ENCODE measurements around the gene LRMDA. TPM values are rescaled to one million over a fixed set of nuclear protein-coding genes. Genes with fewer than 3 reads are reported as not detected.

LRMDA gene
- total RNA-seq, 1 donor from 2014 or later: 2.1 TPM

DNA sequence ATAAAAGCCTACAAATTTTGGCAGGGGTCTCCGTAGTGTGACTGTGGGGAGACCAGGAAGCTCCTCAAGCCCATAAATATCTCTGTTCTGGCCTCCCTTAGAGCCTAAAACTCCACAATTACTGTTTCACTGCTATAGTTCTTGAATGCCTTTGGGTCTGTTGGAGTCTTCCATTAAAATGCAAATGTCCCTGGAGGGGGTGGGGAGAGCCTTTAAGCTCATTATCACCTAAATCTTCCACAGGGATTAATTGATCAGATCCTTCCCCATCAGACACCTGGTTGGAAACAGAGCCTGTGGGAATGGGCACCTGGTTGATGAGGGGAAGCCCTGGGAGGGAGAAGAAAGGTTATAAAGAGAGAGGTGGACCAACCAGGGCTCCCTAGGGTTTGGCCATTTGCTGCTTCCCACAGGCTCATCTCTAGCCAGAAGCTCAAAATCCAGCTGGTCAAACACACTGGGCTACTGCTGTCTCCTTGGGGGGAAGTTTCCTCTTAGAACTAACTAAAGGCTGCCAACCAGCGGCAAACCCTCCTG, 718.2 kb downstream of the LRMDA start:
- H3K4me1 Mint-ChIP-seq (ENCODE audit: low read depth, unreplicated experiment): peaks cover 9% of the 10 kb centered on the region
- peaks cover 2% of the 10 kb centered on the region for H3K9me3 Mint-ChIP-seq (ENCODE audit: unreplicated experiment)
- no peak for DNase-seq
- TF ChIP-seq, protein P1, sequence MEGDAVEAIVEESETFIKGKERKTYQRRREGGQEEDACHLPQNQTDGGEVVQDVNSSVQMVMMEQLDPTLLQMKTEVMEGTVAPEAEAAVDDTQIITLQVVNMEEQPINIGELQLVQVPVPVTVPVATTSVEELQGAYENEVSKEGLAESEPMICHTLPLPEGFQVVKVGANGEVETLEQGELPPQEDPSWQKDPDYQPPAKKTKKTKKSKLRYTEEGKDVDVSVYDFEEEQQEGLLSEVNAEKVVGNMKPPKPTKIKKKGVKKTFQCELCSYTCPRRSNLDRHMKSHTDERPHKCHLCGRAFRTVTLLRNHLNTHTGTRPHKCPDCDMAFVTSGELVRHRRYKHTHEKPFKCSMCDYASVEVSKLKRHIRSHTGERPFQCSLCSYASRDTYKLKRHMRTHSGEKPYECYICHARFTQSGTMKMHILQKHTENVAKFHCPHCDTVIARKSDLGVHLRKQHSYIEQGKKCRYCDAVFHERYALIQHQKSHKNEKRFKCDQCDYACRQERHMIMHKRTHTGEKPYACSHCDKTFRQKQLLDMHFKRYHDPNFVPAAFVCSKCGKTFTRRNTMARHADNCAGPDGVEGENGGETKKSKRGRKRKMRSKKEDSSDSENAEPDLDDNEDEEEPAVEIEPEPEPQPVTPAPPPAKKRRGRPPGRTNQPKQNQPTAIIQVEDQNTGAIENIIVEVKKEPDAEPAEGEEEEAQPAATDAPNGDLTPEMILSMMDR (IDR thresholded peaks at IDR 0.05; ENCODE audit: partially characterized antibody, unreplicated experiment): no peak
- H3K4me3 Mint-ChIP-seq (ENCODE audit: unreplicated experiment): no peak overlapping the region
- H3K27ac Mint-ChIP-seq (ENCODE audit: unreplicated experiment): peak overlapping the region; percentile 66
- peaks cover 18% of the 10 kb centered on the region for H3K36me3 Mint-ChIP-seq (ENCODE audit: unreplicated experiment)
- H3K27me3 Mint-ChIP-seq (ENCODE audit: unreplicated experiment): no peaks in the 10 kb centered on the region

DNA sequence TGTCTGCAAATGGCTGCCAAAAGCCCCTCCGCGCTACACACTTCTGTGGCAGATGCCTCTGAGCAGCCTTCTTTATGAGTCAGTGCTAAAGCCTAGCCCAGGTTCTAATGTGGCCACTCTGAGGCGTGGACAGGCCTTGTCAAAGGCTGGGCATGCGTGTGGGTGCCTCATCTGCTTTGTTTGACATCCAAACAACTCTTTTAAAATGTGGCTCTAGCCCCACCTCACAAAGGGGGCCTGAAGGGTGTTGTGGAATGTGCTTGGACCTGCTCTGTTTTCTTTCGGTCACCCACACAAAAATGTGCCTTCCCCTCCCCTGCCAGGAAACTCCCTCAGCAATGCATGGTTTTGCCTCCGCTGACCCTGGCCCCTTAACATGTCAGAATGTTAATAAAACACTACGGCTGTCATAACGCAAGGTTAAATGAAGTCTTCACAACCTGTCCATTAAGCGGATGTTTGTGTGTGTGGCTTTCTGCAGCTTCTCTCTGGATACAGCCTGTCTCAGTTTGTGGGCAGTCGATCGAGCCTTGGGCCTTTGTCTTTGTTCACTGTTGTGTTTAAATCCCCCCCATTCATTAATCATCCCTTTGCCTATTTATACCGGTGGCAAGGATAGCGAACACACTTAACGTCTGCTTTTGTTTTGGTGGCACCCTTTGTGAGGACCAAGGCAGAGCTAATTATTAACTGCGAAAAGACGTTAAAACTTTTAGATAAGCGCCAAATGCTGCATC, 718.9 kb downstream of the LRMDA start:
- H3K27ac Mint-ChIP-seq (ENCODE audit: unreplicated experiment): no peak overlapping the region
- peaks cover 9% of the 10 kb centered on the region for H3K4me1 Mint-ChIP-seq (ENCODE audit: low read depth, unreplicated experiment)
- H3K36me3 Mint-ChIP-seq (ENCODE audit: unreplicated experiment): peaks cover 18% of the 10 kb centered on the region
- H3K27me3 Mint-ChIP-seq (ENCODE audit: unreplicated experiment): no peaks in the 10 kb centered on the region
- no peak for DNase-seq
- H3K4me3 Mint-ChIP-seq (ENCODE audit: unreplicated experiment): no peak overlapping the region
- H3K9me3 Mint-ChIP-seq (ENCODE audit: unreplicated experiment): peaks cover 2% of the 10 kb centered on the region
- TF ChIP-seq, protein P1 (IDR thresholded peaks at IDR 0.05; ENCODE audit: partially characterized antibody, unreplicated experiment): no peak

DNA sequence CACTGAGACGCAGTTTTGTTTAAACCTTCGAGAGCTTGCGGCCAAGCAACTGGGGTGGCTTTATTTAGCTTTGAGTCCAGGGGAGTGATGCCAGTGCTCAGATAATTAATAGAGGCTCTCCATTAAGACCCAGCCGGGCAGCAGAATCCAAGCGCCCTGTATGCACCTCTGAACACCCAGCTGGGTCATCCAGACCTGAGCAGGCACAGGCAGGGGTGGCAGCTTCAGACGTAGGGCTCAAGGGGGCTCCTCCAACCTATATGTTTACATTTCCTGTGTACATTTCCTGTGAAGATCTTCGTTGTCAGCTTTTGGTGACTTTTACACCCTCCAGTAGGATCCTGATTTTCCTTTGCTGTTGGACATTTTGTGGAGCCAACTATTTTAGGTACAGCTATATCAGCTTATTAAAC, 719.5 kb downstream of the LRMDA start:
- Mint-ChIP-seq H3K36me3 (ENCODE audit: unreplicated experiment) (peaks cover 18% of the 10 kb centered on the region), H3K27me3 (ENCODE audit: unreplicated experiment) (no peaks in the 10 kb centered on the region), H3K4me3 (ENCODE audit: unreplicated experiment) (no peak overlapping the region), H3K9me3 (ENCODE audit: unreplicated experiment) (peaks cover 2% of the 10 kb centered on the region), H3K4me1 (ENCODE audit: low read depth, unreplicated experiment) (peaks cover 12% of the 10 kb centered on the region), H3K27ac (ENCODE audit: unreplicated experiment) (no peak overlapping the region)
- TF ChIP-seq, protein P1 (IDR thresholded peaks at IDR 0.05; ENCODE audit: partially characterized antibody, unreplicated experiment): no peak
- DNase-seq: no peak

DNA sequence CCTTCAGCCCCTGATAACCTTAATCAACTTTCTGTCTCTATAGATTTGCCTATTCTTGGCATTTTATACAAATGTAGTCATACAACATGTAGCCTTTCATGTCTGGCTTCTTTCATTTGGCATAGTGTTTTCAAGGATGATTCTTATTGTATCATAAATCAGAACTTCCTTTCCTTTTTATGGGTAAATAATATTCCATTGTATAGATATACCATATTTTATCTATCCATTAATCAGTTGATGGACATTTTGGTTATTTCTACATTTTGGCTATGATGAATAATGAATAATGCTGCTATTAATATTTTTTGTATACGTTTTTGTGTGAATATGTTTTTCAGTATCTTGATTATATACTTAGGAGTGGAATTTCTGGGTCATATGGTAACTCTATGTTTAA, 720.8 kb downstream of the LRMDA start:
- H3K9me3 Mint-ChIP-seq (ENCODE audit: unreplicated experiment): peaks cover 2% of the 10 kb centered on the region
- DNase-seq: no peak

More for the DNA sequence above, 720.8 kb downstream of the LRMDA start:
- H3K4me1 Mint-ChIP-seq (ENCODE audit: low read depth, unreplicated experiment): peaks cover 14% of the 10 kb centered on the region
- H3K4me3 Mint-ChIP-seq (ENCODE audit: unreplicated experiment): no peak overlapping the region
- no peaks in the 10 kb centered on the region for H3K27me3 Mint-ChIP-seq (ENCODE audit: unreplicated experiment)
- peaks cover 18% of the 10 kb centered on the region for H3K36me3 Mint-ChIP-seq (ENCODE audit: unreplicated experiment)
- TF ChIP-seq, protein P1 (IDR thresholded peaks at IDR 0.05; ENCODE audit: partially characterized antibody, unreplicated experiment): no peak
- H3K27ac Mint-ChIP-seq (ENCODE audit: unreplicated experiment): no peak overlapping the region
